GM13977 (cell line): ENCODE results near the gene KCNE3.

Source experiments
- DNase-seq: peaks from one replicate; pipeline ENCODE4 v3.0.0; 2012; ENCODE audit warnings: low spot score
- CTCF ChIP-seq: IDR thresholded peaks from 2 replicates; pipeline ENCODE4 v1.5.1; 2012; ENCODE audit warnings: mild to moderate bottlenecking, control low read depth; ENCODE audit not compliant: insufficient read depth; ENCODE audit errors: extremely low read depth, missing control alignments
- in situ Hi-C: fragments of 300-500 bp; cut with MboI; formaldehyde crosslinking; loops from one replicate; pipeline ENCODE4 v1.12.0; 2022; ENCODE audit warnings: low sequenced_read_pairs, low pct_unique_long_range_greater_than_20kb, mixed read lengths, inconsistent platforms; ENCODE audit not compliant: unreplicated experiment

KCNE3 gene

GRCh38 chr11:74493791-74494630 lies 26.7 kb upstream of the KCNE3 start:
- no peak for DNase-seq
- in situ Hi-C loops = no loop called here
- TF ChIP-seq CTCF = no peak

- TF ChIP-seq CTCF = no peak
- peak; percentile 94 for DNase-seq
- in situ Hi-C loops = no loop called here
Observed at GRCh38 chr11:74492974-74493790, 25.8 kb upstream of the KCNE3 start, which contains the start of gene LIPT2. LIPT2 (minus strand) TSS chr11:74493724; CDS start chr11:74493703, 21 bp downstream.

GRCh38 chr11:74492084-74492483 lies 24.7 kb upstream of the KCNE3 start:
- no peak for TF ChIP-seq CTCF
- in situ Hi-C loops = no loop called here
- no peak for DNase-seq

- DNase-seq = no peak
- in situ Hi-C loops = no loop called here
- no peak for TF ChIP-seq CTCF
Observed at GRCh38 chr11:74490941-74491340, 23.6 kb upstream of the KCNE3 start.

- no peak for DNase-seq
- peak; percentile 13 for TF ChIP-seq CTCF
- in situ Hi-C loops = no loop called here
Observed at GRCh38 chr11:74487875-74488274, 20.5 kb upstream of the KCNE3 start.

- TF ChIP-seq CTCF = no peak
- in situ Hi-C loops = no loop called here
- no peak for DNase-seq
Observed at GRCh38 chr11:74485868-74486267, 18.5 kb upstream of the KCNE3 start.
